SIG-M5 treated with dmso at 0.1 percent for 504 hours (cell line): ENCODE results near the gene IRF2.

Source experiments
- DNase-seq: peaks from one replicate; lab custom pipeline; 2025; ENCODE audit not compliant: unreplicated experiment; lab: John Stamatoyannopoulos, UW

The IRF2 gene

GRCh38 chr4:184409911-184410692 lies 64.2 kb downstream of the IRF2 start:
- DNase-seq = no peak

- DNase-seq = no peak
Observed at GRCh38 chr4:184409502-184409901, 64.8 kb downstream of the IRF2 start.

GRCh38 chr4:184408684-184409081 lies 65.7 kb downstream of the IRF2 start:
- DNase-seq = no peak

DNA sequence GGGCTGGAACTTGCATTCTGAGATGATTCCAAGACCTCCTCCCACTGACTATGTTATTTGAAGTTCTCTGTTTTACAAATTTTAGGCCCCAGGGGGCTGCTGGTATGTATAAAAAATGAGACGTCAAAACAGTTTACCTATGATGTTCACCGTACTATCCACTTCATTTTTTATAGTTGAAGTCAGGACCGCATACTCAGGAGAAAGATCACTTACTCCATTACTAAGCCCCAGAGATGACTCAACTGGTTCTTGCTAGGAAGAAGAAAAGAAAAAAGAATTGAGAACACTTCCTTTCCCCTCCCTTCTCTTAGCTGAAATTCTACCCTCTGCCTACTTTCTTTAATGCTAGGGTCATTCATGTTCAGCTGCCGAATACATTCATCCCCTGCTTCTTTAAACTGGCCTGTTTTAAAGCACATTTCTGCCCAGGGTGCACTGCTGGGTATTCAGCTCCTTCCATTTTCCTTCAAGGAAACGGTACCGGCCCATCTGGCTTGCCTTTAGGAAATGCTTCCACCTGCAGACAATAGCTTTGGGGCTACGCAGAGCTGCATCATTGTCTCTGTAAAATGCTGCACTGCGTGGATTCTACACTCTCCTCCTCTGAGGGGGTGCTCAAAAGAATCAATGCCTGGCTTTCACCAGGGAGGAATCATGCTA lies 66.2 kb downstream of the IRF2 start:
- no peak for DNase-seq

GRCh38 chr4:184406958-184407391 lies 67.4 kb downstream of the IRF2 start:
- DNase-seq = no peak

DNA sequence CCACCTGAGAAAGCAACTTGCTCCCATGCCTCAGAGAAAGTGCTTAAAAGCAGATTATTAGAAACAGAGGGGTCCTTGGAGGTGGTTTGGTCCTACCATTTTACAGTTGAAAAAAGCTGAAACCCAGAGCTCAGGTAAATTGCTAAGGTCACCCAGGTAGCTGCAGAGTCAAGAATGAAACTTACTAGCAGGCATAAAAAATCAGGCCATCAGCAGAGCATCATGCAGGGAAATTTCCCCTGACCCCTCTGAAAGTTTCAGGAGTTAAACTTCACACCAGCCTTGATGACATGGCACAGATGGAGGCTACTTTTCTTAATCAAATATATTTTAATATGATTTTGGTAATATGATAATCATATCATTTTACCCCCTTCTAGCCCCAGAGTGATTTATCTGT lies 70.3 kb downstream of the IRF2 start:
- no peak for DNase-seq

DNA sequence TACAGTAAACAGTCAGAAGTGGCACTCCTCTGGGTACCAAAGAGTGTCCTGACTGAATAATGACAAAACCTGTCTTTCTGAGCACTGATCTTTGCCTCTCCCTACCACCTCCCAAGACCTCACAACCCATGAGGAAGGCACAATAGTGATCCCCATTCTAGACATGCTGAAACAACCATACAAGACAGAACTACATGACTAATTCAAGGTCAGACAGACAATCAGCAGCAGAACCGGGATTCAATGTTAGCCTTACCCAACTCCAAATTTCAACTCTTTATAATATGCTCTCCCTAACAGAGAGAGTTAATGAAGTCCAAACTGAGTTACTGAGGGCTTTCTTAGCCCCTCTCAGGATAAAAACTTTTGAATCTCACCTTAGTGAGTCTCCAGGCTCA lies 71.0 kb downstream of the IRF2 start:
- DNase-seq = no peak

- DNase-seq = no peak
Observed at GRCh38 chr4:184402740-184403383, 71.5 kb downstream of the IRF2 start.

DNA sequence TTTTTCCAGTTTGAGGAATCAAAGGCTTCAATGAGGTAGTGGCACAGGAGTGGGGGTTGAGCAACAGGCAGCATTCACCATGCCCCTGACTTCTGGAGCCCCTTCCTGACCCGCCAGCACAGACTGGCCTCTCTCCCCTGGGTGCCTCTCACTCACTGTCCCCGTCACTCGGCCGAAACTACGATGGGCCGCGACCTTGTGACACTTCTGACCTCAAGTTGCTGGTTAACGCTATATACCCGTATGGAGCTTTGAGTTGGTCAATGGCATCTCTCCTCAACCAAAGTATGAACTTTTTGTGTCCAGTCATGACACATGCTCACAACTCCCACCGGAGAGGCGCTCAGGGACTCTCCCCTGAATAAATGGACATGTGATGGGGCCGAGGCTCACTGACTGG lies 72.1 kb downstream of the IRF2 start:
- no peak for DNase-seq

DNA sequence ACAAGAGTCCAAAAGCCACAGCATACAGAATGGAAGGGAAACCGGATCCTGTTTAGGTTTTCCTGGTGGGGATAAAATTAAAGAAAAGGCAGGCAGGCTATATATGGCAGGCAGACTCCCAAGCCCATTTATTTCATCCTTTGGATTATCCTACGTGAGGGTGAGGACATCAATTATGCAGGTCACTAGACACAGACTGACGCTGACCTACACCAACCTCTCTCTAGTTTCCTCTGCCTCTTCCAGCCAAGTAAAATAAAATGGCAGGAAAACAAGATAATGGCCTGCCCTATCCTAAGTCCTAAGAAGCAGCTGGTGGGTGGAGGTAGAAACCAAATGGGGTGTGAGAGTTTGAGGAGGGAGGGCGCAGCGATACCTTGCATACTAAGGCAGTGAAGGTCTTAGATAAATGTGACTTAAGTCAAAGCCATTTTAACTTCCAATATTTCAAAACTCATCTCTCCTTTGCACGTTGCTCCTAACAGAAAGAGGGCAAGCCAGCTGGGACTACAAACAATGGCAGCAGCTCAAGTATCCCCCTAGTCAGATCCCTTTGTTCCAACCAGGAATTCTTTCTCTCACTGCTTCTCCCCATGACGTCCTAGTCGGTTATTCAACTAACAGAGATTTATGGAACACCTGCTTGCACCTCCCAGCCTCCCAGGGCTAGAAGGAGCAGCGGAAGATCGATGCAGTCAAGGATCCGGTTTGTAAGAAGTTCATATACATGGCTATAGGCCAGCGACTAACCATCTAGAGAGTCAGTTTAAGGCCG lies 72.8 kb downstream of the IRF2 start:
- no peak for DNase-seq

- DNase-seq = no peak
Observed at GRCh38 chr4:184400891-184401290, 73.5 kb downstream of the IRF2 start.

DNA sequence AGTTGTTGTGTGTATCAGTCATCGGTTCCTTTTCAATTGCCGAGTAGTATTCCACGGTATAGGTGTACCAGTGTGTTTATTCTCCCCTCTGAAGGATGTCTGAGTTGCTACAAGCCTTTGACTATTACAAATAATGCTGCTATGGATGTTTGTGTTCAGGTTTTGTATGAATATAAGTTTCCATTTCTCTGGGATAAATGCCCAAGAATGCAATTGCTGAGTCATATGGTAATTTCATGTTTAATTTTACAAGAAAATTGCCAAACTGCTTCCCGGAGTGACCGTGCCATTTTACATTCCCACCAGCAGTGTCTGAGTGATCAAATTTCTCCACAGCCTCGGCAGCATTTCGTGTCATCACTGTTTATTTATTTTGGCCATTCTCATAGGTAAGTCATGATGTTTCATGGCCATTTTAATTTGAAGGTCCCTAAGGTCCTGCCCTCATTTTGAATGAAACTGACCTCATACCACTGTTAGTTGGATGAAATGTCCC lies 73.9 kb downstream of the IRF2 start:
- DNase-seq = no peak

GRCh38 chr4:184399512-184399908 lies 74.8 kb downstream of the IRF2 start:
- DNase-seq = no peak

GRCh38 chr4:184398741-184399511 lies 75.4 kb downstream of the IRF2 start:
- no peak for DNase-seq

DNA sequence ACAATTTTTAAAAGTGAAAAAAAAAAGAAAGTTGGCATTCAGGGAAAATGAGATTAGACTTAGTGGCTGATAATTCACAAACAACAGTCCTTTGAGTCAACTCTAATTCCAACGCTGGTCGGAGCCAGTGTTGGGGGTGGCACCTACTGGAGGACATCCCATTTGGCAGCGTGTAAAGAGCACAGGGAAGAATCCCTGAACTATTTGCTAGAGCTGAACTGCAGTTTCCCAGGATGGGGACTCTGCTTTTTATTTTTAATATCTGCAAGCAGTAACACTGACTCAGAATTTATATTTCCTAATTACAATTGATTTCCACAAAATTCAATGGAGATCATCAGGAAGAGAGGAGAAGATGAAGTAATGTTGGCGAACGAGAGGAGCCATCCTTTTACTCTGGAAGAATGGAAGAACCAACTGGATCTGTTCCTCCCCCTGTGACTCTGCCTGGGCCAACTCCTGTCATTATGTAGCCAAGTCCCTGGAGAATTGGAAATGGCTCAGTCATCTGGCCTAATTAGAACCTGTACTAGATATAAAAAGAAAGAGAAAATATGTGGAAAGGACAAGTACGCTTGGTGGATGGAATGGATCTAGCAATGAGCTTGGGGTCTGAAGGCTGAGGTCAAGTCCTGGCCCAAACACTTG lies 76.7 kb downstream of the IRF2 start:
- DNase-seq = no peak

DNA sequence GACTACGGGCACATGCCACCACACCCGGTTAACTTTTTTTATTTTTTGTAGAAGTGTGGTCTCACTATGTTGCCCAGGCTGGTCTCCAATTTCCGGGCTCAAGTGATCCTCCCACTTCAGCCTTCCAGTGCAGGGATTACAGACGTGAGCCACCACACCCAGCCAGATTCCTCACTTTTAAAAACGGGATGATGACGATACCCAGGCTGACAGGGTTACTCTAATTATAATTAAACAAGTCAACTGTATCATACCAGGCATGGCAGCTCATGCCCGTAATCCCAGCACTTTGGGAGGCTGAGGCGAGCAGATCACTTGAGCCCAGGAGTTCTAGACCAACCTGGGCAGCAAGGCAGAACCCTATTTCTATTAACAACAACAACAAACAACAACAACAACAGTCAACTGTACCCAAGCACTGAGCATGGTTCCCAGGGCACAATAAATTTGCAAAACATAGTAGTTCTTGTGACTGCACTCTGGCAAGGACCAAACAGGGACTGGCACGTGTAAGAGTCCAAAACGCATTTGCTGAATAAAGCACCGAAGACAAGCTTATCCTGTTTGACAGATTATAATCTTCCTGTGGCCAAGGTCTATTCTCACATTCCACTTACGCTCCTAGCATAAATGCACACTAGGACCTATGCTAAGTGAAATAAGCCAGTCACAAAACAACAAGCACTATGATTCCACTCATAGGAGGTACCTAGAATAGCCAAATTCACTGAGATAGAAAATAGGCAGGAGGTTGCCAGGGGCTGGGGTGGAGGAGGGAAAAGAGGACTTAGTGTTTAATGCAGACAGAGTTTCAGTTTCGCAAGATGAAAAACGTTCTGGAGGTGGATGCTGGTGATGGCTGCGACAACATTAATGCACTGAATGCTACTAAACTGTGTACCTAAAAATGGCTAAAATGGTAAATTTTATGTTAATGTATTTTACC lies 77.5 kb downstream of the IRF2 start:
- no peak for DNase-seq

- peak; percentile 28 for DNase-seq
Observed at GRCh38 chr4:184395971-184396391, 78.4 kb downstream of the IRF2 start.

GRCh38 chr4:184395451-184395917 lies 78.9 kb downstream of the IRF2 start:
- no peak for DNase-seq
